Measurements from ENCODE around the gene EYA2. TPM values are rescaled to one million over a fixed set of nuclear protein-coding genes. Genes with fewer than 3 reads are reported as not detected.

The EYA2 gene
- total and polyA plus RNA-seq, 2 donors, result 0.70 to 2.2 TPM

DNA sequence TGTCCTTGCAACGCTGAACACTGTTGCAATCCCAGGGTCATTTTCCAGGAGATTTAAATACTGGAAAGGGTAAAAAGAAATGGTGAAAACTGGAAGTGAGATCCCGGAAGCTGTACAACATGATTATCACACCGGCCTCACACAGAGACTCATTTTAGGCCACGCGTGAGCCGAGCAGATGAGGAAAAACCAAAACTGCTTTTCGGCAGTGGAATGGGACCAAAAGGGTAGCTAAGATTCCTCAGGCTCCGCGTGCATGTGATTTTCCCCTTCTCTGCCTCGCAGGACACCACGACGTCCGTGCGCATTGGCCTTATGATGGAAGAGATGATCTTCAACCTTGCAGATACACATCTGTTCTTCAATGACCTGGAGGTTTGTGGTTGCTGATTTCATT is 248.1 kb downstream of the EYA2 start:
- H3K4me1 ChIP-seq (ENCODE audit: insufficient read depth), result no peaks in the 10 kb centered on the region
- no peak overlapping the region for H3K27ac ChIP-seq (ENCODE audit: low read depth)
- no peak overlapping the region for H3K4me3 ChIP-seq (ENCODE audit: low read depth, low read length)
- no peak for DNase-seq (ENCODE audit: extremely low spot score)
- no peaks in the 10 kb centered on the region for H3K36me3 ChIP-seq (ENCODE audit: insufficient read depth)
- WGBS, result 64% methylated on average over 14 of the region's 14 CpGs

- Histone ChIP-seq H3K27ac (ENCODE audit: low read depth) (no peak overlapping the region), H3K4me1 (ENCODE audit: insufficient read depth) (no peaks in the 10 kb centered on the region), H3K36me3 (ENCODE audit: insufficient read depth) (no peaks in the 10 kb centered on the region), H3K4me3 (ENCODE audit: low read depth, low read length) (no peak overlapping the region)
- no peak for DNase-seq (ENCODE audit: extremely low spot score)
- WGBS, result 56% methylated on average over 4 of the region's 4 CpGs
Observed at GRCh38 chr20:47143657-47144056, 249.0 kb downstream of the EYA2 start.

DNA sequence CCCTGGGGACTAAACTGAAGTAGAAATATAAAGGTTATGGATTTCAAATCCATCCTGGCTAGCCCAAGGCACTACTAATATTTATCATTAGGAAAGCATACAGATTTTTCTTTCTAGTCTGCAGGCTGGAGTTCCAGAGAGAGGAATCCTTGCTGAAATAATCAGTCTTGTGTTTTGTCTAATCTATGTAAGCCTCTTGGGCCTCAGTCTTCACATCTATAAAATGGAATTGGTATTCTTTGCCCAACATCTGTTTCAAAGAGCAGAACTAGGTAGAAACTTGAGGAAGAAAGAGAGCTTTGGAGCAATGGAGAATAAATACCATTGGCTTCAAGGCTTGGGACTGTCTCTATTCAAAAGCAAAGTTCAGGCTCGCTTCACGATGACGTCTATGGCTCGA is 249.8 kb downstream of the EYA2 start:
- 94% methylated on average over 4 of the region's 4 CpGs for WGBS
- no peaks in the 10 kb centered on the region for H3K4me1 ChIP-seq (ENCODE audit: insufficient read depth)
- no peak for DNase-seq (ENCODE audit: extremely low spot score)
- H3K4me3 ChIP-seq (ENCODE audit: low read depth, low read length), result no peak overlapping the region
- no peaks in the 10 kb centered on the region for H3K36me3 ChIP-seq (ENCODE audit: insufficient read depth)
- no peak overlapping the region for H3K27ac ChIP-seq (ENCODE audit: low read depth)

- H3K4me3 ChIP-seq (ENCODE audit: low read depth, low read length), result no peak overlapping the region
- H3K36me3 ChIP-seq (ENCODE audit: insufficient read depth), result no peaks in the 10 kb centered on the region
- no peaks in the 10 kb centered on the region for H3K4me1 ChIP-seq (ENCODE audit: insufficient read depth)
- DNase-seq (ENCODE audit: extremely low spot score), result no peak
- H3K27ac ChIP-seq (ENCODE audit: low read depth), result no peak overlapping the region
- 63% methylated on average over 7 of the region's 7 CpGs for WGBS
Observed at GRCh38 chr20:47146686-47147085, 252.0 kb downstream of the EYA2 start.

- Histone ChIP-seq H3K36me3 (ENCODE audit: insufficient read depth) (no peaks in the 10 kb centered on the region), H3K4me3 (ENCODE audit: low read depth, low read length) (no peak overlapping the region), H3K4me1 (ENCODE audit: insufficient read depth) (no peaks in the 10 kb centered on the region), H3K27ac (ENCODE audit: low read depth) (no peak overlapping the region)
- DNase-seq (ENCODE audit: extremely low spot score), result no peak
- 95% methylated on average over 2 of the region's 2 CpGs for WGBS
Observed at GRCh38 chr20:47148059-47148458, 253.4 kb downstream of the EYA2 start.

- Histone ChIP-seq H3K27ac (ENCODE audit: low read depth) (no peak overlapping the region), H3K4me3 (ENCODE audit: low read depth, low read length) (no peak overlapping the region), H3K36me3 (ENCODE audit: insufficient read depth) (no peaks in the 10 kb centered on the region), H3K4me1 (ENCODE audit: insufficient read depth) (no peaks in the 10 kb centered on the region)
- no peak for DNase-seq (ENCODE audit: extremely low spot score)
- 91% methylated on average over 5 of the region's 5 CpGs for WGBS
Observed at GRCh38 chr20:47149939-47150338, 255.3 kb downstream of the EYA2 start.

DNA sequence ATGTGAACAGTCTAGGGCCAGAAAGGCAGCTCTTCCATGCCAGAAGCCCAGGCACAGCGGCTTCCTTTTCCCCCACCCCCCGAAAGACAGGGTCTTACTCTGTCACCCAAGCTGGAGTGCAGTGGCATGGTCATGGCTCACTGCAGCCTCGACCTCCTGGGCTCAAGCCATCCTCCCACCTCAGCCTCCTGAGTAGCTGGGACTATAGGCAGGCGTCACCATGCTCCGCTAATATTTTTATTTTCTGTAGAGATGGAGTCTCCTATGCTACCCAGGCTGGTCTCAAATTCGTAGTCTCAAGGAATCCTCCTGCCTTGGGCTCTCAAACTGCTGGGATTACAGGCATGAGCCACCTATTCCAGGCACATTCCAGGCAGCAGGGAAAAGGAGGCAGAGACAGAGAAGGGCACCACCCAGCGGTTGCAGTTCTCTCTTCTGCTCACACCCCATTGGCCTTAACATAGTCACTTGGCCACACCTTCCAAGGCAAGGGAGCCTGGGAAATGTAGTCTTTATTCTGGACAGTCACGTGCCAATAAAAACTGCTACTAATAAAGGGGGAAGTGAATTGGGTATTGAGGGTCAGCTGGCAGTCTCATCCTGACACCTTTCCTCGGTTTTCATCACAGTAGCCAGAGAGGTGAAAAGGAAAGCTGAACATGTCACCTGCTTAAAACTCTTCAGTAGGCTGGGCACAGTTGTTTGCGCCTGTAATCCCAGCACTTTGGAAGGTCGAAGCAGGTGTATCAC is 255.9 kb downstream of the EYA2 start:
- Histone ChIP-seq H3K4me1 (ENCODE audit: insufficient read depth) (no peaks in the 10 kb centered on the region), H3K36me3 (ENCODE audit: insufficient read depth) (no peaks in the 10 kb centered on the region), H3K4me3 (ENCODE audit: low read depth, low read length) (no peak overlapping the region), H3K27ac (ENCODE audit: low read depth) (no peak overlapping the region)
- peak; percentile 18 for DNase-seq (ENCODE audit: extremely low spot score)
- 64% methylated on average over 11 of the region's 11 CpGs for WGBS

- DNase-seq (ENCODE audit: extremely low spot score), result no peak
- 52% methylated on average over 4 of the region's 4 CpGs for WGBS
Observed at GRCh38 chr20:47152068-47152467, 257.4 kb downstream of the EYA2 start.

DNA sequence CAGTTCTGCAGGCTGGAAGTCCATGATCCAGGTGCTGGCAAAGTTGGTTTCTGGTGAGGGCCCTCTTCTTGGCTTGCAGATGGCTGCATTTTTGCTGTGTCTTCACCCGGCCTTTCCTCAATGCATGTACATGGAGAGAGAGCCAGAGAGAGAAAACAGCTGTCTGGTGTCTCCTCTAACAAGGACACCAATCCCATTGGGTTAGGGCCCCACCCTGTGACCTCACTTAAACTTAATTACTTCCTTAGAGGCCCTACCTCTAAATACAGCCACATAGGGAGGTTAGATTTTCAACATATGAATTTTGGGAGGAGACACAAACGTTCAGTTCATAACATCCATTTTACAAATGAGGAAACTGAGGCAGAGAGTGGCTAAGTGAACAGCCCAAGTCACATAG is 259.4 kb downstream of the EYA2 start:
- Histone ChIP-seq H3K4me1 (ENCODE audit: insufficient read depth) (no peaks in the 10 kb centered on the region), H3K27ac (ENCODE audit: low read depth) (no peak overlapping the region), H3K36me3 (ENCODE audit: insufficient read depth) (no peaks in the 10 kb centered on the region), H3K4me3 (ENCODE audit: low read depth, low read length) (no peak overlapping the region)
- WGBS, result 80% methylated on average over 2 of the region's 2 CpGs
- no peak for DNase-seq (ENCODE audit: extremely low spot score)

More at GRCh38 chr20:47152068-47152467, 257.4 kb downstream of the EYA2 start:
- H3K36me3 ChIP-seq (ENCODE audit: insufficient read depth), result no peaks in the 10 kb centered on the region
- no peak overlapping the region for H3K4me3 ChIP-seq (ENCODE audit: low read depth, low read length)
- H3K27ac ChIP-seq (ENCODE audit: low read depth), result no peak overlapping the region
- H3K4me1 ChIP-seq (ENCODE audit: insufficient read depth), result no peaks in the 10 kb centered on the region

GRCh38 chr20:47156301-47157137 is 261.9 kb downstream of the EYA2 start:
- H3K27ac ChIP-seq (ENCODE audit: low read depth), result no peak overlapping the region
- no peak for DNase-seq (ENCODE audit: extremely low spot score)
- no peaks in the 10 kb centered on the region for H3K36me3 ChIP-seq (ENCODE audit: insufficient read depth)
- H3K4me3 ChIP-seq (ENCODE audit: low read depth, low read length), result no peak overlapping the region
- H3K4me1 ChIP-seq (ENCODE audit: insufficient read depth), result no peaks in the 10 kb centered on the region
- 59% methylated on average over 10 of the region's 10 CpGs for WGBS

DNA sequence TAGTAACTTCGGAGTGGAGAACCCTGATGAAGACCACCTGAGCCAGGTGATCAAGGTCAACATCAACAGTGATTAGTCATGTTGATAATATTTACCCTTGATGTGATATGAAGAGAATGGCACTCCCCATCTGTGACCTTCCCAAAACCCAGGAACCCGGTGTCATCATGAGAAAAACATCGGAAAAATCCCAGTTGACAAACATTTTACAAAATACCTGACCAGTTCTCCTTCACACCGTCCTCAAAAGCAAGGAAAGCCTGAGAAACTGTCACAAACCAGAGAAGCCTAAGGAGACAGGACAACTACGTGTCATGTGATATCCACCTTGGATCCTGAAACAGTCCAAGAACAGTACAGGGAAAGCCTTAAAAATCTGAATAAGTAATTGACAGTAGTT is 264.5 kb downstream of the EYA2 start:
- Histone ChIP-seq H3K4me3 (ENCODE audit: low read depth, low read length) (no peak overlapping the region), H3K27ac (ENCODE audit: low read depth) (no peak overlapping the region), H3K4me1 (ENCODE audit: insufficient read depth) (no peaks in the 10 kb centered on the region), H3K36me3 (ENCODE audit: insufficient read depth) (no peaks in the 10 kb centered on the region)
- DNase-seq (ENCODE audit: extremely low spot score), result no peak
- 90% methylated on average over 5 of the region's 5 CpGs for WGBS

- no peak for DNase-seq (ENCODE audit: extremely low spot score)
- H3K4me3 ChIP-seq (ENCODE audit: low read depth, low read length), result no peak overlapping the region
- no peaks in the 10 kb centered on the region for H3K4me1 ChIP-seq (ENCODE audit: insufficient read depth)
- WGBS, result 91% methylated on average over 7 of the region's 7 CpGs
- no peak overlapping the region for H3K27ac ChIP-seq (ENCODE audit: low read depth)
- H3K36me3 ChIP-seq (ENCODE audit: insufficient read depth), result no peaks in the 10 kb centered on the region
Observed at GRCh38 chr20:47160240-47160639, 265.6 kb downstream of the EYA2 start.

- H3K27ac ChIP-seq (ENCODE audit: low read depth), result no peak overlapping the region
- DNase-seq (ENCODE audit: extremely low spot score), result no peak
- H3K4me1 ChIP-seq (ENCODE audit: insufficient read depth), result no peaks in the 10 kb centered on the region
- H3K4me3 ChIP-seq (ENCODE audit: low read depth, low read length), result no peak overlapping the region
- WGBS, result 87% methylated on average over 14 of the region's 14 CpGs
- H3K36me3 ChIP-seq (ENCODE audit: insufficient read depth), result no peaks in the 10 kb centered on the region
Observed at GRCh38 chr20:47160992-47161391, 266.3 kb downstream of the EYA2 start.

- WGBS, result 91% methylated on average over 10 of the region's 10 CpGs
- DNase-seq (ENCODE audit: extremely low spot score), result no peak
- Histone ChIP-seq H3K27ac (ENCODE audit: low read depth) (no peak overlapping the region), H3K4me3 (ENCODE audit: low read depth, low read length) (no peak overlapping the region), H3K4me1 (ENCODE audit: insufficient read depth) (no peaks in the 10 kb centered on the region), H3K36me3 (ENCODE audit: insufficient read depth) (no peaks in the 10 kb centered on the region)
Observed at GRCh38 chr20:47161411-47161810, 266.8 kb downstream of the EYA2 start.

Measured in urinary bladder (tissue), 4 donors.